Natural killer cell (primary cell): ENCODE measurements around the gene NDUFA5. TPM values are rescaled to one million over a fixed set of nuclear protein-coding genes. Genes with fewer than 3 reads are reported as not detected.

Source experiments
- ATAC-seq, 3 donors: fragments of 150-1000 bp in 2 of 3; fragments of 200-7000 bp in 1 of 3; cut with Tn5 transposase; 1 replicate in 1 of 3; 2 replicates in 2 of 3; pipeline ENCODE4 v1.10.0; 2021; ENCODE audit warnings: mild to moderate bottlenecking in 2 of 3, moderate library complexity in 2 of 3
- DNase-seq, 2 donors: peaks; one replicate each; pipeline versions ENCODE4 v3.0.0 to v3.0.0-alpha.2; 2013 to 2021; ENCODE audit warnings: mixed read lengths in 1 of 2
- H3K27ac ChIP-seq: one replicate; pipeline ENCODE4 v1.5.1; 2013; ENCODE audit warnings: mild to moderate bottlenecking, low read length
- H3K27me3 ChIP-seq: one replicate; pipeline ENCODE4 v1.6.1; 2013; ENCODE audit warnings: low read length; ENCODE audit not compliant: control insufficient read depth, insufficient read depth
- H3K36me3 ChIP-seq: one replicate; pipeline ENCODE4 v1.6.1; 2013; ENCODE audit warnings: low read length; ENCODE audit not compliant: control insufficient read depth, insufficient read depth
- H3K4me1 ChIP-seq: one replicate; pipeline ENCODE4 v1.6.1; 2013; ENCODE audit warnings: low read length; ENCODE audit not compliant: control insufficient read depth, insufficient read depth
- H3K4me3 ChIP-seq: one replicate; pipeline ENCODE4 v1.5.1; 2013; ENCODE audit warnings: low read length
- H3K9me3 ChIP-seq: one replicate; pipeline ENCODE4 v1.6.1; 2013; ENCODE audit warnings: low read length; ENCODE audit not compliant: control insufficient read depth, insufficient read depth
- H3K27ac Mint-ChIP-seq, 2 donors: one replicate each; pipeline ENCODE4 v1.8.0; 2022; ENCODE audit warnings: mild to moderate bottlenecking in 2 of 2, mixed read lengths in 2 of 2, moderate library complexity in 1 of 2
- H3K27me3 Mint-ChIP-seq, 2 donors: one replicate each; pipeline ENCODE4 v1.8.0; 2022; ENCODE audit warnings: low read depth in 2 of 2, mixed read lengths in 2 of 2
- H3K36me3 Mint-ChIP-seq: one replicate; pipeline ENCODE4 v1.8.0; 2022; ENCODE audit warnings: mixed read lengths
- H3K4me1 Mint-ChIP-seq, 2 donors: one replicate each; pipeline ENCODE4 v1.8.0; 2022; ENCODE audit warnings: mixed read lengths in 2 of 2
- H3K4me3 Mint-ChIP-seq: one replicate; pipeline ENCODE4 v1.8.0; 2022; ENCODE audit warnings: mild to moderate bottlenecking, moderate library complexity, mixed read lengths
- H3K9me3 Mint-ChIP-seq, 2 donors: one replicate each; pipeline ENCODE4 v1.8.0; 2022; ENCODE audit warnings: mixed read lengths in 2 of 2
- CTCF ChIP-seq: fragments of 200-600 bp; IDR thresholded peaks from one replicate; pipeline ENCODE4 v1.8.0; 2022; ENCODE audit warnings: antibody characterized with exemption
- WGBS: methylation state at CpG from one replicate; pipeline ENCODE4 v1.1.7; 2013; ENCODE audit warnings: missing lambda C conversion rate; ENCODE audit not compliant: insufficient coverage; 5-methylcytosine and 5-hydroxymethylcytosine counted together
- intact Hi-C: fragments of 100-400 bp; cut with micrococcal nuclease; formaldehyde crosslinking; loops from one replicate; pipeline ENCODE4 v1.14.2; 2022
- total RNA-seq, 4 donors: library from RNA; stranded (reverse); fragments of 120-200 nt in 1 of 4; gene quantifications; one replicate each; pipeline versions ENCODE4 v1.2.3 to v1.2.4, GENCODE V29; 2013 to 2022

The NDUFA5 gene
- total RNA-seq, 3 donors from 2014 or later (not counting 1 experiment from before 2014, with no cell fraction given): 46.0 to 51.2 (median 50.4) TPM

- TF ChIP-seq CTCF: no peak
- Histone ChIP-seq H3K4me3 (peak overlapping the region; percentile 82), H3K36me3 (peaks cover 4% of the 10 kb centered on the region), H3K9me3 (no peaks in the 10 kb centered on the region), H3K27me3 (peaks cover 2% of the 10 kb centered on the region), H3K4me1 (peaks cover 18% of the 10 kb centered on the region), H3K27ac (no peak overlapping the region)
- H3K36me3 Mint-ChIP-seq: no peaks in the 10 kb centered on the region
- ATAC-seq (no peak), DNase-seq (no peak)
- no peaks in the 10 kb centered on the region for H3K9me3 Mint-ChIP-seq
- intact Hi-C loops: loop anchor here (5.0 kb wide), 1 partner anchor 212 kb away; the partner anchor contains the start of gene WASL
- peak overlapping the region; percentile 88 to 94 for H3K27ac Mint-ChIP-seq
- peaks cover 6% of the 10 kb centered on the region in 2 donors for H3K27me3 Mint-ChIP-seq
- peak overlapping the region; percentile 97 for H3K4me3 Mint-ChIP-seq
- H3K4me1 Mint-ChIP-seq: peaks cover 18 to 25% of the 10 kb centered on the region in 2 donors
- 98% methylated on average over 12 of the region's 12 CpGs for whole genome bisulfite sequencing
Measured at GRCh38 chr7:123535517-123535916, 22.1 kb downstream of the NDUFA5 start.

- H3K4me3 ChIP-seq: peak within 1 kb of the TSS; percentile 82
- intact Hi-C loops: loop anchor here (1.0 to 5.0 kb wide), 2 partner anchors 23 to 213 kb away; partner anchors contain the start of genes NDUFA5 and WASL
- peaks cover 18 to 25% of the 10 kb centered on the region in 2 donors for H3K4me1 Mint-ChIP-seq
- peak within 1 kb of the TSS; percentile 97 for H3K4me3 Mint-ChIP-seq
- no peaks in the 10 kb centered on the region for H3K9me3 ChIP-seq
- no peaks in the 10 kb centered on the region for H3K9me3 Mint-ChIP-seq
- no peaks in the 10 kb centered on the region for H3K36me3 Mint-ChIP-seq
- peak within 1 kb of the TSS; percentile 71 for H3K27ac ChIP-seq
- no peak for TF ChIP-seq CTCF
- peaks cover 6% of the 10 kb centered on the region in 2 donors for H3K27me3 Mint-ChIP-seq
- peaks cover 18% of the 10 kb centered on the region for H3K4me1 ChIP-seq
- under 1% methylated on average over 52 of the region's 54 CpGs for WGBS
- peak within 1 kb of the TSS; percentile 88 to 94 for H3K27ac Mint-ChIP-seq
- ATAC-seq (peak; percentile 87 to 96 (median 90)), DNase-seq (peak; percentile 85 to 97)
- H3K36me3 ChIP-seq: peaks cover 4% of the 10 kb centered on the region
- H3K27me3 ChIP-seq: peaks cover 2% of the 10 kb centered on the region
Measured at GRCh38 chr7:123534383-123535260, 23.0 kb downstream of the NDUFA5 start, which contains the start of gene IQUB. IQUB (minus strand) TSS chr7:123534595; CDS start chr7:123512340, 22,255 bp downstream.

GRCh38 chr7:123533929-123534382 is 23.7 kb downstream of the NDUFA5 start:
- WGBS: 6% methylated on average over 9 of the region's 9 CpGs
- Histone ChIP-seq H3K9me3 (no peaks in the 10 kb centered on the region), H3K4me3 (peak overlapping the region; percentile 82), H3K27ac (peak overlapping the region; percentile 51), H3K4me1 (peaks cover 18% of the 10 kb centered on the region), H3K27me3 (peaks cover 2% of the 10 kb centered on the region), H3K36me3 (peaks cover under 1% of the 10 kb centered on the region)
- Mint-ChIP-seq H3K9me3 (no peaks in the 10 kb centered on the region), H3K4me3 (peak overlapping the region; percentile 97), H3K4me1 (peaks cover 18 to 25% of the 10 kb centered on the region in 2 donors), H3K27ac (peak overlapping the region; percentile 88 to 94), H3K36me3 (no peaks in the 10 kb centered on the region), H3K27me3 (peaks cover 6% of the 10 kb centered on the region in 2 donors)
- peak in 1 of 2 donors; percentile 62 for DNase-seq
- ATAC-seq: peak in 1 of 3 donors; percentile 3
- TF ChIP-seq CTCF: no peak
- intact Hi-C loops: loop anchor here (1.0 kb wide), 1 partner anchor 23 kb away; the partner anchor contains the start of gene NDUFA5
